GM18526 (cell line): ENCODE results near the gene IRF2BP1.

Experiments used
- POLR2A ChIP-seq: IDR thresholded peaks from 3 replicates; pipeline ENCODE4 v1.6.1; 2011; ENCODE audit not compliant: insufficient read length; ENCODE audit errors: extremely low read depth

The IRF2BP1 gene

GRCh38 chr19:45874620-45874966, 11.3 kb downstream of the IRF2BP1 start:
- no peak for TF ChIP-seq POLR2A

DNA sequence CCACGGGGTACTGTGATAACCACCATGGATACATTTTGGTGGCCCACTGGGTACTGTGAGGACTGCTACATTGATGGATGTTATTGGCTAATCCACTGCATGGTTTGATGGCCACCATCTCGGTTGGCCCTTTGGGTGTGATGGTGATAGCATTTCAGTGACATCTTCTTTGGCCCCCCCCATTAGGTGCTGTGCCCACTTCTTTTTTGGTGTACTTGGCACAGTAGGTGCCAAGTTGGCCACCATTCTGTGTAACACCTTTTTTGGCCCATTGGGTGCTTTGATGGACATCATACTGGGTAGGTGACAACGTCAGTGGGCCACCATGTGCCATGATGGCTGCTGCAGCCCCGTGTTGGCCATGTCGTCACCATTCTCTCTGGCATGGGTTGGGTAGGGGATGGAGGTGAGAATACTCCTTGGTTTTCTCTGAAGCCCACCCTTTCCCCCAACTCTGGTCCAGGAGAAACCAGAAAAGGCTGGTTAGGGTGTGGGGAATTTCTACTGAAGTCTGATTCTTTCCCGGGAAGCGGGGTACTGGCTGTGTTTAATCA, 12.6 kb downstream of the IRF2BP1 start:
- no peak for TF ChIP-seq POLR2A

DNA sequence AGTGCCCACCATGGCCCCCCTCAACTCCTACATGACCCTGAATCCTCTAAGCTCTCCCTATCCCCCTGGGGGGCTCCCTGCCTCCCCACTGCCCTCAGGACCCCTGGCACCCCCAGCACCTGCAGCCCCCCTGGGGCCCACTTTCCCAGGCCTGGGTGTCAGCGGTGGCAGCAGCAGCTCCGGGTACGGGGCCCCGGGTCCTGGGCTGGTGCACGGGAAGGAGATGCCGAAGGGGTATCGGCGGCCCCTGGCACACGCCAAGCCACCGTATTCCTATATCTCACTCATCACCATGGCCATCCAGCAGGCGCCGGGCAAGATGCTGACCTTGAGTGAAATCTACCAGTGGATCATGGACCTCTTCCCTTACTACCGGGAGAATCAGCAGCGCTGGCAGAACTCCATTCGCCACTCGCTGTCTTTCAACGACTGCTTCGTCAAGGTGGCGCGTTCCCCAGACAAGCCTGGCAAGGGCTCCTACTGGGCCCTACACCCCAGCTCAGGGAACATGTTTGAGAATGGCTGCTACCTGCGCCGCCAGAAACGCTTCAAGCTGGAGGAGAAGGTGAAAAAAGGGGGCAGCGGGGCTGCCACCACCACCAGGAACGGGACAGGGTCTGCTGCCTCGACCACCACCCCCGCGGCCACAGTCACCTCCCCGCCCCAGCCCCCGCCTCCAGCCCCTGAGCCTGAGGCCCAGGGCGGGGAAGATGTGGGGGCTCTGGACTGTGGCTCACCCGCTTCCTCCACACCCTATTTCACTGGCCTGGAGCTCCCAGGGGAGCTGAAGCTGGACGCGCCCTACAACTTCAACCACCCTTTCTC, 13.6 kb downstream of the IRF2BP1 start:
- no peak for TF ChIP-seq POLR2A

- TF ChIP-seq POLR2A, result no peak
Measured at GRCh38 chr19:45870798-45871197, 15.1 kb downstream of the IRF2BP1 start.

DNA sequence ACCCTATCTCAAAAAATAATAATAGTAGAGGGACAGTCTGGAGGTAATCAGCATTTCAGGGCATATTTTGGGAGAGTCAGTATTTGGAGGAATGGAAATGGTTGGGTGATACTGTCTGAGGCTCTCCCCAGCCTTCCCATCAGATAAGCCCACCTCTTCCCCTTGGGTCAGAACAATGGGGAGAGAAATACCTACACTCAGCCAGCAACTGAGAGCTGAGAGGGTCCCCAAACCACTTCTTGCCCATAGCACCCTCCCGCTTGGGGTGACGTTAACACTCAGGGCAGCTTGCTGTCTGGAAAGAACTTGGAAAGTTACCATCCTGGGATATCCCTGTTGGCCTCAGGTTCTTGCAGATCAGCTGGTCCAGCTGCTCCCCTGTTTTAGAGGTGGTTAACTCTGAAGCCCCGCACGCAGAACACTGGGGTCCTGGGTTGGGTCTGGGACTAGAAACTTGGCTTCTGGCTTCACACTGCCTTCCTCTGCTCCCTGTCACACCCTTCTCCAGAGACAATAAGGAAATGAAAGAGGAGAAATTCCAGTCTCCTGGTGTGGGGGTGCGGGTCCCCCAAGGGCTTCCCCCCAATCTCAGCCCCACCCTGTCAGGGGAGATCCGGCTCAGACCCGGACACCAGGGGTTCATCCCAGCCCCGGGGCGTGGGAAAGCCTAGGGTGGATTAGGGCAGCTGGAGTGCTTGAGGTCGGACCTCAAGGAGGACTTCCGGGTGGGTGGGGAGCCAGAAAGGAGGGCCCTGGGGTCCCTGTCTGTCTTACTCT, 19.4 kb downstream of the IRF2BP1 start:
- TF ChIP-seq POLR2A, result no peak

GRCh38 chr19:45865269-45865948, 20.5 kb downstream of the IRF2BP1 start:
- TF ChIP-seq POLR2A, result no peak

- TF ChIP-seq POLR2A, result no peak
Measured at GRCh38 chr19:45864629-45865082, 21.3 kb downstream of the IRF2BP1 start.

DNA sequence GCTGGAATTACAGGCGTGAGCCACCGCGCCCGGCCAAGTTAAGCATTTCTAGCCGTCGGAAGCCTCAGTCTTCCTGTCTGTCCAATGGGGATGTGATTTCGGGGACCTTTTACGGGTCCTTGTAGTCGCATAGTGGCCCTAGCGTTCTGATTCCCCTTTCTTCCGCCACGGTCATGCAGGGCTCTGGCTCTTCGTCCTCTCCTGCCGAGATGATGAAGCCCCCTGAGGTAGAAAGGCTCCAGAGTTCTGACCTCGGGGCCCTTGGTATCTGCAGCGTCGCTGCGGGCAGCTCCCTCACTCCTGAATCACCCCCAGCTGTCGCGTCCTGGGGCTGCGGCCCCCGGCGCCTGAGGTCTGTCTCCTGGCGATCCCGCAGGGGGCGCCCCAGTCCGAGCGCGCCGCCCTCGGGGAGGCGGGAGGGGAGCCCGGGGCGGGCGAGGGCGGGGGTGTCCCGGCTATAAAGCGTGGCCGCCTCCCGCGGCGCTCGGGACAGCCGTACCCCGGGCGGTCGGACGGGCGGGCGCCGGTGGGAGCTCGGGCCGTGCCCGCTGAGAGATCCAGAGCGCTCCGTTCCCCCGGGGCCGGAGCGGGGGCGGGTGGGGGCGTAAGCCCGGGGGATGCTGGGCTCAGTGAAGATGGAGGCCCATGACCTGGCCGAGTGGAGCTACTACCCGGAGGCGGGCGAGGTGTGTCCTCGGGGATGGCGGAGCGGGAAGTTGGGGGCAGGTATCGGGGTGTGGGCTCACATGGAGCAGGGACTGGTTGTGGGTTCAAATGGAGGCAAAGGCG, 21.9 kb downstream of the IRF2BP1 start, which contains the start of gene FOXA3:
Gene FOXA3 (plus strand): TSS at position 487 of the 789 bp plus-strand sequence. CDS start 131 bp downstream, at position 618.
- no peak for TF ChIP-seq POLR2A

GRCh38 chr19:45863335-45863839, 22.6 kb downstream of the IRF2BP1 start:
- no peak for TF ChIP-seq POLR2A

DNA sequence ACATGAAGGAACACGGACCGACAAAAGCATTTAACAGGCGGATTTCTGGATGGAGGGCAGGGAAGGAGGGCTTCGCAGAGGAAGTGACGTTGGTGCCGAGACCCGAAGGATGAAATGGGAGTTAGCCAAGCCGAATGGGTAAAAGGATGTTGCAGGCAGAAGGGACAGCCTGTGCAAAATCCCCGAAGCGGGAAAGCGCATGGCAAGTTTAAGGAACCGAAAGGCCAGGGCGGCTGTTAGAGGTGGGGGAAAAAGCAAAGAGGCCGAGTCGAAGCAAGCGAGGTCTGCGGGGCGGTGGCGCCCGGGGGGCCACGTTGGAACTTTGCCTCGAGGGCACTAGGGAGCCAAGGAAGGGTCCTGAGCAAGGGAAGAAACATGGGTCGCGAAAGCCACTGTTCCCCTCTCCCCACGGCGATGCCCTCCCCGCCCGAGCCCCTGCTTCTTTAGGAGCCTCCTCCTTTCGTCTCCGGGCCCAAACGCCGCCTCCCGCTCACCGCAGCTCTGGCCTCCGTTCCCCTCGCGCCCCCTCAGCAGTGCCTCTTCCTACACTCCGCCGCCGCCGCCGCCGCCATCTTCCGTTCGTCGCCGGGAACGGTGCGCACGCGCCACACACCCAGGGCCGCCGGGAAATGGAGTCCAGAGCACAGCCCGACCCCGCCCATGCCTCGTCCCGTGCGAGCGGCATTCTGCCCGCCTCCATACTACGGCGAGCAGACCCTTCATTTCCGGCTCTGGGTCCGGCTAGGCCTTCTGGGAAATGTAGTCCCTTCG, 23.2 kb downstream of the IRF2BP1 start, which contains the start of gene SYMPK:
Gene SYMPK (minus strand): TSS at position 584 of the 771 bp plus-strand sequence. CDS start 8,652 bp downstream, outside the sequence.
- peak; percentile 65 for TF ChIP-seq POLR2A

DNA sequence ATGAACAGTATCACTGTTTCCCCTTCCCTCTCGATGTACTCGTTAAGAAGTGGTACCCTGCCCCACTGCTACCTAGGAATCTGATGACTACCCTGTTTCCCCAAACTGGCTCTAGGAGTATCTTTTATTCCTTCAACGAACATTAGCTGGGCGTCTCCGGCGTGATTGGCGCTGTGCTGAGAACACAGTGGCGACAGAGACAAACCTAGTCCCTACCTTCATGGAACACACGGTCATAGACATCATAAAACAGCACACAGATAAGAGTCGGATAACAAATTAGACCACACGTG, 23.7 kb downstream of the IRF2BP1 start:
- no peak for TF ChIP-seq POLR2A

DNA sequence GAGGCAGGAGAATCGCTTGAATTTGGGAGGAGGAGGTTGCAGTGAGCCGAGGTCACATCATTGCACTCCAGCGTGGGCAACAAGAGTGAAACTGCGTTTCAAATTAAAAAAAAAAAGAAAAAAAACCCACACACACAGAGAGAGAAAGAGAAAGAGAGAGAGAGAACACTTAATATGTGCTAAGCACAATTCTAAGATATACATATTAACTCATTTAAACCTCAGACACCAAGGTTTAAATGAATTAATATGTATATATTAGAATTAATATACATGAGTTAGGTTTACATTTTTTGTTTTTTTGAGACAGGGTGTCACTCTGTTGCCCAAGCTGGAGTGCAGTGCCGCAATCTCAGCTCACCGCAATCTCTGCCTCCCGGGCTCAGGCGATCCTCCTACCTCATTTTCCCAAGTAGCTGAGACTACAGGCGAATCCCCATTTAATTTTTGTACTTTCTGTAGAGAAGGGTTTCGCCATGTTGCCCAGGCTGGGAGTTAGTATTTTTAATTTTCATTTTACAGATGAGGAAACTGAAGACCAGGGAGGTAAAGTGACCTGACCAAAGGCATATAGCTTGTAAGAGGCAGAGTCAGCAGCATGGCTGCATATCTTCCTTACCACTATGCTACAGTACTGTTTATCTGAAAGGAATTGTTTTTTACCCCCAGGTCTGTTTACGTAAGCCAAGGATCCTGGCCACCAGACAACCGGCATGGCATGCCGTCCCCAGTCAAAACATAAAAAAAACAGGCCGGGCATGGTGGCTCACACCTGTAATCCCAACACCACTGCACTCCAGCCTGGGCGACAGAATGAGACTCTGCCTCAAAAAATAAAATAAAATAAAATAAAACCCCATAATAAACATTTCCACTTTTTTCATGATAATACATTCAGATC, 25.3 kb downstream of the IRF2BP1 start:
- no peak for TF ChIP-seq POLR2A

GRCh38 chr19:45854167-45854778, 31.7 kb downstream of the IRF2BP1 start:
- TF ChIP-seq POLR2A, result no peak

DNA sequence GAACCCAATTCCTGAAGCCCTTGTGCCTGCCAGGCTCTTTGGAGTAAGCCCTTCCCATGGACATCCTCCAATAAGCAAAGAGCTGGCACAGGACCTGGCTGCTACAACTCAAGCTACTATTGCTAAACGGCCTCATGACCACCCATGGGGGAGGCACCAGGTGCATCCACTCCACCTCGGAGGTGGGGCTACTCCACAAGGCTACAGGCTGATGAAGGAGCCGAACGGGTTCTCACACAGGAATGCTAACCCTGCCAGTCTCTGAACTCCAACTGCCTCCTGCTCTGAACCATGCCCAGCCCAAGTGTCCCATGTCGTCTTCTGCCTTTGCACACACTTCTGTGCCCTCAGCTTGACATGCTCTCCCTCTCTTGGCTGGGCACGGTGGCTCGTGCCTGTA, 33.0 kb downstream of the IRF2BP1 start:
- no peak for TF ChIP-seq POLR2A
